ENCODE measurements around the gene NPLOC4.

NPLOC4 gene

GRCh38 chr17:81546906-81547613 is 89.9 kb downstream of the NPLOC4 start:
- no peak for DNase-seq (ENCODE audit: low read depth)

GRCh38 chr17:81545160-81545949 is 91.6 kb downstream of the NPLOC4 start:
- no peak for DNase-seq (ENCODE audit: low read depth)

GRCh38 chr17:81544281-81544974 is 92.5 kb downstream of the NPLOC4 start:
- no peak for DNase-seq (ENCODE audit: low read depth)

- DNase-seq (ENCODE audit: low read depth): no peak
Observed at GRCh38 chr17:81543756-81544155, 93.2 kb downstream of the NPLOC4 start.

GRCh38 chr17:81543339-81543675 is 93.6 kb downstream of the NPLOC4 start:
- no peak for DNase-seq (ENCODE audit: low read depth)

GRCh38 chr17:81542431-81543338 is 94.2 kb downstream of the NPLOC4 start:
- DNase-seq (ENCODE audit: low read depth): no peak

GRCh38 chr17:81541123-81541522 is 95.8 kb downstream of the NPLOC4 start:
- DNase-seq (ENCODE audit: low read depth): no peak

- no peak for DNase-seq (ENCODE audit: low read depth)
Observed at GRCh38 chr17:81540676-81541027, 96.3 kb downstream of the NPLOC4 start.

GRCh38 chr17:81539961-81540675 is 96.8 kb downstream of the NPLOC4 start:
- no peak for DNase-seq (ENCODE audit: low read depth)

GRCh38 chr17:81539571-81539900 is 97.4 kb downstream of the NPLOC4 start:
- DNase-seq (ENCODE audit: low read depth): no peak

GRCh38 chr17:81538651-81539570 is 98.0 kb downstream of the NPLOC4 start:
- no peak for DNase-seq (ENCODE audit: low read depth)

GRCh38 chr17:81537856-81538555 is 98.9 kb downstream of the NPLOC4 start:
- no peak for DNase-seq (ENCODE audit: low read depth)

- DNase-seq (ENCODE audit: low read depth): no peak
Observed at GRCh38 chr17:81537343-81537855, 99.5 kb downstream of the NPLOC4 start.

- no peak for DNase-seq (ENCODE audit: low read depth)
Observed at GRCh38 chr17:81536299-81537290, 100.3 kb downstream of the NPLOC4 start.

GRCh38 chr17:81535480-81536298 is 101.2 kb downstream of the NPLOC4 start:
- no peak for DNase-seq (ENCODE audit: low read depth)

- no peak for DNase-seq (ENCODE audit: low read depth)
Observed at GRCh38 chr17:81535007-81535328, 101.9 kb downstream of the NPLOC4 start.

GRCh38 chr17:81534157-81535006 is 102.5 kb downstream of the NPLOC4 start:
- DNase-seq (ENCODE audit: low read depth): no peak
